GM19099 (cell line): ENCODE measurements around the gene MALT1.

Source experiments
- POLR2A ChIP-seq: IDR thresholded peaks from 3 replicates; pipeline ENCODE4 v1.6.1; 2011; ENCODE audit warnings: low read depth; ENCODE audit not compliant: insufficient read length; ENCODE audit errors: extremely low read depth

Gene MALT1

DNA sequence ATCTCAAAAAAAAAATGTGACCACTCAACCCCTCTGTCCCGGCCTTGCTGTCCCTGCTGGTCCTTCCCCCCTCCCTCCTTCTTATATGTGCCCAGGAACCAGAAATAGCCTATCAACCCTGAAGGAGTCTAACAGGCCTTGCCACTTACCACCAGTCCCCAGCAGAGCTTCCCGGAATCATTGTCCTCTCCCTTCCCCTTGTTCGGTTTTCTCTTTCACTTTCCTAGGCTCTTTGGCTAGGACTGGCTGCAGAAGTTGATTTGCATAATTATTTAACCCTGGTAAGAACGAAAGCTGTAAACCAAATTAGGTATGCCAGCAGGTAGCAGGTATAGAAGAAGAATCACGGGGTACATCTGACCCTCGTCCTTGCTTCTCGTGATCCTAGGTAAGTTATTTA, 120.8 kb downstream of the MALT1 start:
- no peak for TF ChIP-seq POLR2A

DNA sequence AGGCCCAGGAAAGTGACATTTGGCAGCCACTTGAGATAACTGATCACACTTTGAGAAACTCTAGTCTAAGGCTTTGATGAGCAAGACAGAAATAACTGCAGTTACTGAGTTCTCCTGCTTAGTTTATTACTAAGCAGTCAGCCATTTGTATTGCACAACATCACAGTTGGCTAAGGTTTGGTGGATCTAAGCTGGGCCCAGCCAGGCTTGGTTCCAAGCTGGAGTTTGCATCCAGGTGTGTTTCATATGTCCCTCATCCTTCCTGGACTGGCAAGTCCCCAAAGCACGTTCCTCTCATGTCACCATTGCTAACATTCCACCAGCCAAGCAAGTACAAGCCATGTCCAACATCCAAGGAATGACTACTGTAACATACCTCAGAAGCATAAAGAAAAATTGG, 122.1 kb downstream of the MALT1 start:
- TF ChIP-seq POLR2A: no peak

DNA sequence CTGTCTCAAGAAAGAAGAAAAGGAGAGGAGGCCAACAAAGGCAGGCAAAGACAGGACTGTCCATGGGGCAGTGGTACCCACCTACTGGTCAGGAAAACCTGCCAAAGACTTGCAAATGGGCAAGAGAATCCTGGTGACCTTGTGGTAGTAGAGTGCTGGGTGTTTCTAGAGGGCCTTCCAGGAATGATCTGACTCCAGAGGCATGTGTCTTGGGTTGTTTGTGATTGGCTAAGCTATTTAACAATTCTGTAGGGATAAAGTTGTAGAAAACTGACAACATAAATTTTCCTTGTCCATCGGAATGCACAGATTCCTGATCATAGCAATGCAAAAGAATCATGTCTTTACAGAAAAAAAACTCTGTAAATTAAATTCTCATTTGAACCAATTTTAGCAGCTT, 125.0 kb downstream of the MALT1 start:
- TF ChIP-seq POLR2A: no peak

DNA sequence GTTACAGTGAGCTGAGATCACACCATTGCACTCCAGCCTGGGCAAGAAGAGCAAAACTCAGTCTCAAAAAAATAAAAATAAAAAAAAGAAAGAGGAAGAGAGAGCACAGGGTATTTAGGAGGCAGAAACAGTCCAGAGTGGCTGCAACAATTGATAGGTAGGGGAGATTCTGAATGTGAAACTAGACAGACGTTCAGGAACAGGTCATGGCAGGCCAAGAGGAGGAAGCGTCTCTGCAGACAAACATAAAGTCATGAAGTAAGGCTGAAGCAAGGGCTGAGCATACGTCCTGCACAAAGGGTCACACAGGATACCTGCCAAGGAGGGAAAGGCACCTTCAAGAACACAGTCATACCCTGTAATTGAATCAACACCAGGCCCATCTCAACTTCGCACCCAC, 129.3 kb downstream of the MALT1 start:
- TF ChIP-seq POLR2A: no peak

DNA sequence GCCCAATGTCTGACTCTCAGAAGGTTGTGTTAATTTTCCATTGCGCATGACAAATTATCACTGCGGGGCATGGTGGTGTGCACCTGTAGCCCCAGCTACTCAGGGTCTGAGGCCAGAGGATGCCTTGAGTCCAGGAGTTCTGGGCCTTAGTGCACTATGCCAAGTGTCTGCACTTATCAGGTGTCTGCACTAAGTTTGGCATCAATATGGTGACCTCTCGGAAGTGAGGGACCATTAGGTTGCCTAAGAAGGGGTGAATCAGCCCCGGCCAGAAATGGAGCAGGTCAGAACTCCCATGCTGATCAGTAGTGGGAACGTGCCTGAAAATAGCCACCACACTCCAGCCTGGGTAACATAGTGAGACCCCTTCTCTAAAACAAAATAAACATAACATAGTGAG, 131.7 kb downstream of the MALT1 start:
- no peak for TF ChIP-seq POLR2A

DNA sequence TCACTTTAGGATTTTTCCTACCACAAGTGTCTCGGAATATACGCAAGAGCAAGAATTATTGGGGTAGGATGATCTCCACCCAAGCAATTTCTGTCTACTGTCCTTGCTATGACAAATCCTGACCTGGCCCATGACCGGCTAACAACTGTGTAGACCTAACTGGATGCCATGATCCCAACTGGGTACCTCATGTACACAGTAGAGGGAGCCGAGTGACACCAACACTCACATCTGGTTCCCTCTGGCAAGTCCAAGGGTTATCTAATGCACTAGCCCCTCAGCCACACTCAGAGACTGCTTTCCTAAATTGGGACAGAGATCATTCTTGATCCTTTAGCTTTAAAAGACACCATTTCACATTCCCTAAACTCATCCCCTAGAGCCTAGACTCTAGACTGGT, 132.7 kb downstream of the MALT1 start:
- no peak for TF ChIP-seq POLR2A
